H9 (cell line): Measurements from ENCODE around the gene DLG2. TPM values are rescaled to one million over a fixed set of nuclear protein-coding genes. Genes with fewer than 3 reads are reported as not detected.

Source experiments
- DNase-seq: peaks from one replicate; pipeline ENCODE4 v3.0.0-alpha.2; 2017
- H2AFZ ChIP-seq: one replicate; pipeline ENCODE4 v1.6.1; 2013; ENCODE audit warnings: mild to moderate bottlenecking, low read length, control low read depth, moderate library complexity
- H2AK5ac ChIP-seq: 2 replicates; pipeline ENCODE4 v1.6.1; 2013; ENCODE audit warnings: low read length, control low read depth, mixed read lengths; ENCODE audit not compliant: insufficient read length
- H2BK120ac ChIP-seq: one replicate; pipeline ENCODE4 v1.6.1; 2013; ENCODE audit warnings: low read depth, mild to moderate bottlenecking, low read length, control low read depth, inconsistent platforms; ENCODE audit not compliant: poor library complexity, severe bottlenecking
- H2BK12ac ChIP-seq: 2 replicates; pipeline ENCODE4 v1.6.1; 2013; ENCODE audit warnings: low read length, control low read depth, mixed read lengths, low read depth; ENCODE audit not compliant: insufficient read length
- H2BK15ac ChIP-seq: 2 replicates; pipeline ENCODE4 v1.6.1; 2013; ENCODE audit warnings: low read depth, low read length, control low read depth
- H2BK20ac ChIP-seq: one replicate; pipeline ENCODE4 v1.6.1; 2013; ENCODE audit warnings: low read depth, mild to moderate bottlenecking, low read length, control low read depth, inconsistent platforms; ENCODE audit not compliant: poor library complexity, severe bottlenecking
- H2BK5ac ChIP-seq: 2 replicates; pipeline ENCODE4 v1.6.1; 2013; ENCODE audit warnings: low read length, control low read depth, mixed read lengths; ENCODE audit not compliant: insufficient read length
- H3K14ac ChIP-seq: 2 replicates; pipeline ENCODE4 v1.6.1; 2013; ENCODE audit warnings: low read length, control low read depth; ENCODE audit not compliant: insufficient read depth
- H3K18ac ChIP-seq: 2 replicates; pipeline ENCODE4 v1.6.1; 2013; ENCODE audit warnings: low read depth, mild to moderate bottlenecking, mixed read lengths, low read length, control low read depth; ENCODE audit not compliant: insufficient read length
- H3K23ac ChIP-seq: 2 replicates; pipeline ENCODE4 v1.6.1; 2013; ENCODE audit warnings: low read length, control low read depth, mixed read lengths, low read depth; ENCODE audit not compliant: insufficient read length
- H3K23me2 ChIP-seq: 2 replicates; pipeline ENCODE4 v1.6.1; 2013; ENCODE audit warnings: low read depth, mild to moderate bottlenecking, mixed read lengths, low read length, control low read depth; ENCODE audit not compliant: insufficient read length, poor library complexity, severe bottlenecking
- H3K27ac ChIP-seq: 2 replicates; pipeline ENCODE4 v1.5.1; 2013; ENCODE audit warnings: low read length, control low read depth, mixed read lengths, low read depth; ENCODE audit not compliant: insufficient read length
- H3K27me3 ChIP-seq: 2 replicates; pipeline ENCODE4 v1.6.1; 2013; ENCODE audit warnings: low read length, control low read depth, inconsistent platforms; ENCODE audit not compliant: insufficient read depth
- H3K4ac ChIP-seq: 2 replicates; pipeline ENCODE4 v1.6.1; 2013; ENCODE audit warnings: low read depth, mild to moderate bottlenecking, control low read depth, inconsistent platforms, low read length, moderate library complexity
- H3K4me1 ChIP-seq: 2 replicates; pipeline ENCODE4 v1.6.1; 2013; ENCODE audit warnings: low read length, control low read depth, inconsistent platforms; ENCODE audit not compliant: insufficient read depth
- H3K4me2 ChIP-seq: 2 replicates; pipeline ENCODE4 v1.6.1; 2013; ENCODE audit warnings: low read length, control low read depth, mixed read lengths; ENCODE audit not compliant: insufficient read length, insufficient read depth
- H3K56ac ChIP-seq: 2 replicates; pipeline ENCODE4 v1.6.1; 2013; ENCODE audit warnings: low read depth, mild to moderate bottlenecking, mixed read lengths, low read length, control low read depth; ENCODE audit not compliant: insufficient read length
- H3K79me1 ChIP-seq: 2 replicates; pipeline ENCODE4 v1.6.1; 2013; ENCODE audit warnings: low read depth, mild to moderate bottlenecking, moderate library complexity, low read length, control low read depth, inconsistent platforms; ENCODE audit not compliant: insufficient read depth, poor library complexity, severe bottlenecking
- H3K79me2 ChIP-seq: 2 replicates; pipeline ENCODE4 v1.6.1; 2013; ENCODE audit warnings: low read length, control low read depth, inconsistent platforms; ENCODE audit not compliant: insufficient read depth
- H3K9ac ChIP-seq: 2 replicates; pipeline ENCODE4 v1.6.1; 2013; ENCODE audit warnings: low read length, control low read depth, mixed read lengths; ENCODE audit not compliant: insufficient read length; ENCODE audit errors: extremely low read depth
- H3K9me3 ChIP-seq: one replicate; pipeline ENCODE4 v1.6.1; 2013; ENCODE audit warnings: low read depth, low read length, inconsistent platforms; ENCODE audit not compliant: control insufficient read depth
- H3T11ph ChIP-seq: one replicate; pipeline ENCODE4 v1.6.1; 2013; ENCODE audit warnings: mild to moderate bottlenecking, low read length, control low read depth, inconsistent platforms
- H4K20me1 ChIP-seq: one replicate; pipeline ENCODE4 v1.6.1; 2013; ENCODE audit not compliant: control insufficient read depth, insufficient read length, insufficient read depth
- H4K5ac ChIP-seq: 2 replicates; pipeline ENCODE4 v1.6.1; 2013; ENCODE audit warnings: low read depth, mild to moderate bottlenecking, mixed read lengths, low read length, control low read depth; ENCODE audit not compliant: insufficient read length
- H4K8ac ChIP-seq: replicated peaks from 2 replicates; pipeline ENCODE4 v1.6.1; 2013; ENCODE audit warnings: low read length, control low read depth, mixed read lengths, low read depth; ENCODE audit not compliant: insufficient read length
- H4K91ac ChIP-seq: 2 replicates; pipeline ENCODE4 v1.6.1; 2013; ENCODE audit warnings: low read depth, mild to moderate bottlenecking, moderate library complexity, mixed read lengths, low read length, control low read depth; ENCODE audit not compliant: insufficient read length
- H3K27ac Mint-ChIP-seq, 3 experiments: 2 replicates in 2 of 3; 3 replicates in 1 of 3; pipeline ENCODE4 v1.8.0; 2020 to 2021; ENCODE audit warnings: mixed read lengths in 3 of 3, mild to moderate bottlenecking in 1 of 3, moderate library complexity in 1 of 3
- H3K27me3 Mint-ChIP-seq: 2 replicates; pipeline ENCODE4 v1.8.0; 2021; ENCODE audit warnings: low read depth, mild to moderate bottlenecking, moderate library complexity, mixed read lengths
- H3K36me3 Mint-ChIP-seq, 3 experiments: 2 replicates in 2 of 3; 3 replicates in 1 of 3; pipeline ENCODE4 v1.8.0; 2020 to 2021; ENCODE audit warnings: low read depth in 3 of 3, mixed read lengths in 3 of 3; ENCODE audit not compliant: insufficient read depth in 1 of 3
- H3K4me1 Mint-ChIP-seq, 2 experiments: 2 replicates each; pipeline ENCODE4 v1.8.0; 2020; ENCODE audit warnings: mixed read lengths in 2 of 2
- H3K4me3 Mint-ChIP-seq, 2 experiments: 2 replicates in 1 of 2; 3 replicates in 1 of 2; pipeline ENCODE4 v1.8.0; 2020 to 2021; ENCODE audit warnings: mild to moderate bottlenecking in 2 of 2, mixed read lengths in 2 of 2, moderate library complexity in 1 of 2
- H3K9me3 Mint-ChIP-seq, 2 experiments: 2 replicates in 1 of 2; 3 replicates in 1 of 2; pipeline ENCODE4 v1.8.0; 2020; ENCODE audit warnings: mild to moderate bottlenecking in 2 of 2, mixed read lengths in 2 of 2, moderate library complexity in 1 of 2
- WGBS: extraction: QIAGEN DNeasy Blood & Tissue Kit; methylation state at CpG from one replicate; pipeline ENCODE4 v1.1.7; 2013; ENCODE audit warnings: missing lambda C conversion rate, low lambda C conversion rate, mixed read lengths; ENCODE audit not compliant: insufficient read length; ENCODE audit errors: extremely low coverage; 5-methylcytosine and 5-hydroxymethylcytosine counted together
- total RNA-seq: library from RNA; stranded (reverse); gene quantifications from 2 replicates; pipeline ENCODE4 v1.2.1, GENCODE V29; 2021
- TF ChIP-seq, protein P1 (sequence below): fragments of 200-600 bp; sonication (generic); conservative IDR thresholded peaks from 3 replicates; pipeline ENCODE4 v1.8.0; 2021; ENCODE audit warnings: antibody characterized with exemption, mild to moderate bottlenecking

The DLG2 gene
- total RNA-seq, 1 experiment from 2014 or later: 8.0 TPM

DNA sequence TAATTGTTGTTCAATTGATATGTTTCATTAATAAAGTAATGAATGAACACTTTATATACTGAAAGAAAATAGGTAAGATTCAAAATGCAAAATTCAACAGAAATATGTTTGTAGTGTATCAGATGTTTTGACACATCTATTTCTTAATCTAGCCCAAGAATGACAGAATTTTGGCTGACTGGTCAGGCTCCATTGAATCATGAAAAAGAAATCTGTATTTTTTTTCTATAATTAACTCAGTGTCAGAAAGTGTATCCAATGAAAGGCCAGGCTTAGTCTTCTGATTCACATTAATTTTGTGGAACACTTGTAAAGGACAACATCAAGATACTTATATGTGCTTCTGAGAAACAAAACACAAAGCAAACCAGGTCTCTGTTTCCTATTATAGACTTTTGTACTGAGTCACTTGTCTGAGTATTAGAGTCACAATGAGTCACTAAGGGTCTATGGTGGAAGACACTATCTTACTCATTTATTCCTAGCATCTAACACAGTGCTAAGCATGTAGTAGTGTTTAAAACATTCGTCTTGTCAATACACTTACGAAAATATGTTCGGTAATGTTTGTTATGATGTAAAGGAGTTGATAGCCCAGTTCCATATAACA is 2043.3 kb downstream of the DLG2 start:
- no CpG with 5 or more reads among the region's 3 CpGs for WGBS

More for the DNA sequence above, 2043.3 kb downstream of the DLG2 start:
- Histone ChIP-seq H3K23ac (no peak overlapping the region), H3K79me2 (no peaks in the 10 kb centered on the region), H3K9me3 (no peaks in the 10 kb centered on the region), H3K79me1 (no peaks in the 10 kb centered on the region), H2BK5ac (no peak overlapping the region), H2BK20ac (no peak overlapping the region), H4K8ac (no peak overlapping the region), H3K18ac (no peak overlapping the region), H2BK15ac (no peak overlapping the region), H3K27me3 (no peaks in the 10 kb centered on the region), H2BK12ac (no peak overlapping the region), H3K4me1 (peaks cover 1% of the 10 kb centered on the region; the same call in 1 of the 2 replicates), H2BK120ac (no peak overlapping the region), H4K91ac (no peak overlapping the region), H4K20me1 (no peaks in the 10 kb centered on the region), H3K23me2 (no peaks in the 10 kb centered on the region), H3K9ac (no peak overlapping the region), H3K4ac (no peak overlapping the region), H3K14ac (no peak overlapping the region), H3K27ac (no peak overlapping the region), H3K4me2 (no peak overlapping the region), H3K56ac (no peak overlapping the region), H3T11ph (no peak overlapping the region), H2AK5ac (no peak overlapping the region), H2AFZ (no peak overlapping the region), H4K5ac (no peak overlapping the region)
- Mint-ChIP-seq H3K27me3 (no peaks in the 10 kb centered on the region), H3K36me3 (no peaks in the 10 kb centered on the region), H3K4me3 (no peak overlapping the region), H3K27ac (no peak overlapping the region), H3K9me3 (no peaks in the 10 kb centered on the region), H3K4me1 (peaks cover 5 to 6% of the 10 kb centered on the region in 2 experiments; a peak in 3 of 4 replicates)
- DNase-seq: no peak
- TF ChIP-seq, protein P1, sequence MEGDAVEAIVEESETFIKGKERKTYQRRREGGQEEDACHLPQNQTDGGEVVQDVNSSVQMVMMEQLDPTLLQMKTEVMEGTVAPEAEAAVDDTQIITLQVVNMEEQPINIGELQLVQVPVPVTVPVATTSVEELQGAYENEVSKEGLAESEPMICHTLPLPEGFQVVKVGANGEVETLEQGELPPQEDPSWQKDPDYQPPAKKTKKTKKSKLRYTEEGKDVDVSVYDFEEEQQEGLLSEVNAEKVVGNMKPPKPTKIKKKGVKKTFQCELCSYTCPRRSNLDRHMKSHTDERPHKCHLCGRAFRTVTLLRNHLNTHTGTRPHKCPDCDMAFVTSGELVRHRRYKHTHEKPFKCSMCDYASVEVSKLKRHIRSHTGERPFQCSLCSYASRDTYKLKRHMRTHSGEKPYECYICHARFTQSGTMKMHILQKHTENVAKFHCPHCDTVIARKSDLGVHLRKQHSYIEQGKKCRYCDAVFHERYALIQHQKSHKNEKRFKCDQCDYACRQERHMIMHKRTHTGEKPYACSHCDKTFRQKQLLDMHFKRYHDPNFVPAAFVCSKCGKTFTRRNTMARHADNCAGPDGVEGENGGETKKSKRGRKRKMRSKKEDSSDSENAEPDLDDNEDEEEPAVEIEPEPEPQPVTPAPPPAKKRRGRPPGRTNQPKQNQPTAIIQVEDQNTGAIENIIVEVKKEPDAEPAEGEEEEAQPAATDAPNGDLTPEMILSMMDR: no peak
